HG02571 (cell line): ENCODE results near the gene ZBTB20.

Experiments
- ATAC-seq: cut with Tn5 transposase; IDR thresholded peaks from one replicate; pipeline ENCODE4 v1.9.1; 2021; ENCODE audit warnings: mild to moderate bottlenecking, moderate library complexity; ENCODE audit not compliant: unreplicated experiment

ZBTB20 gene

GRCh38 chr3:115092220-115092791, 54.8 kb downstream of the ZBTB20 start:
- peak; percentile 72 for ATAC-seq

- no peak for ATAC-seq
Observed at GRCh38 chr3:115090712-115091111, 56.4 kb downstream of the ZBTB20 start.

- ATAC-seq: no peak
Observed at GRCh38 chr3:115089481-115089880, 57.6 kb downstream of the ZBTB20 start.

GRCh38 chr3:115087512-115087911, 59.6 kb downstream of the ZBTB20 start:
- no peak for ATAC-seq

- ATAC-seq: no peak
Observed at GRCh38 chr3:115086344-115086743, 60.7 kb downstream of the ZBTB20 start.

GRCh38 chr3:115085197-115085865, 61.8 kb downstream of the ZBTB20 start:
- no peak for ATAC-seq

GRCh38 chr3:115084686-115085085, 62.4 kb downstream of the ZBTB20 start:
- ATAC-seq: no peak

GRCh38 chr3:115082260-115082659, 64.8 kb downstream of the ZBTB20 start:
- no peak for ATAC-seq

- ATAC-seq: no peak
Observed at GRCh38 chr3:115081444-115081843, 65.6 kb downstream of the ZBTB20 start.

- ATAC-seq: no peak
Observed at GRCh38 chr3:115077501-115078250, 69.4 kb downstream of the ZBTB20 start.

GRCh38 chr3:115074502-115074901, 72.6 kb downstream of the ZBTB20 start:
- ATAC-seq: no peak

- ATAC-seq: no peak
Observed at GRCh38 chr3:115072265-115073021, 74.6 kb downstream of the ZBTB20 start.

GRCh38 chr3:115071601-115072000, 75.5 kb downstream of the ZBTB20 start:
- ATAC-seq: no peak

GRCh38 chr3:115071166-115071565, 75.9 kb downstream of the ZBTB20 start:
- ATAC-seq: no peak

- ATAC-seq: no peak
Observed at GRCh38 chr3:115068799-115069198, 78.3 kb downstream of the ZBTB20 start.

- ATAC-seq: no peak
Observed at GRCh38 chr3:115062412-115062956, 84.6 kb downstream of the ZBTB20 start.

GRCh38 chr3:115062009-115062408, 85.1 kb downstream of the ZBTB20 start:
- ATAC-seq: no peak

- ATAC-seq: no peak
Observed at GRCh38 chr3:115052906-115053305, 94.2 kb downstream of the ZBTB20 start.

- no peak for ATAC-seq
Observed at GRCh38 chr3:115042351-115042750, 104.7 kb downstream of the ZBTB20 start.

- no peak for ATAC-seq
Observed at GRCh38 chr3:115040673-115041286, 106.3 kb downstream of the ZBTB20 start.

- ATAC-seq: no peak
Observed at GRCh38 chr3:115040246-115040645, 106.8 kb downstream of the ZBTB20 start.
